Sciatic nerve (tissue), 2 donors: ENCODE data around the gene BAHD1. TPM values are rescaled to one million over a fixed set of nuclear protein-coding genes. Genes with fewer than 3 reads are reported as not detected.

Experiments
- ATAC-seq: fragments of 200-7000 bp; cut with Tn5 transposase; one replicate; pipeline ENCODE4 v1.9.1; 2020; ENCODE audit warnings: mild to moderate bottlenecking, moderate library complexity
- DNase-seq: peaks from one replicate; pipeline ENCODE4 v3.0.0-alpha.2; 2020; ENCODE audit warnings: low spot score
- intact Hi-C: fragments of 100-400 bp; cut with DNase I; formaldehyde crosslinking; loops from one replicate; pipeline ENCODE4 v1.14.2; 2022
- total RNA-seq: library from RNA; stranded (reverse); fragmentation: NEBNext Ultra II Directional; extraction: Animal tissue kit (Norgen Biotek cat#: 25700); gene quantifications from one replicate; pipeline ENCODE4 v1.2.1, GENCODE V29; 2021
- donor health status: DM: no; HTN: no; CAD: no.
- donor health status: DM: no; HTN: no; CAD: no.

The BAHD1 gene
- total RNA-seq, 1 donor from 2014 or later: 17.2 TPM

DNA sequence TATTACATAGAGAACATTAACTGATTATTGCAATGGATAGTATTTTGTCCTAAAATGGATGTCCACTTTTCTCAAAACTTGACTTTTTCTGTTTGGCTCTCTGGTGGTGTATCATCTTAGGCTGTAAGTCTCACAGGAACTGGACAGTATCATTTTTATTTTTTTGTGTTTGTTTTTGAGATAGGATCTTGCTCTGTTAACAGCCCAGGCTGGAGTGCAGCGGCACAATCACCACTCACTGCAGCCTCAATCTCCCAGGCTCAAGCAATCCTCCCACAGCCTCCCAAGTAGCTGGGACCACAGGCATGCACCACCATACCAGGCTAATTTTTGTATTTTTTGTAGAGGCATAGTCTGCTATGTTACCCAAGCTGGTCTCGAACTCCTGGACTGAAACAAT, 43.2 kb downstream of the BAHD1 start:
- intact Hi-C loops: no loop called here
- DNase-seq (no peak), ATAC-seq (no peak)

DNA sequence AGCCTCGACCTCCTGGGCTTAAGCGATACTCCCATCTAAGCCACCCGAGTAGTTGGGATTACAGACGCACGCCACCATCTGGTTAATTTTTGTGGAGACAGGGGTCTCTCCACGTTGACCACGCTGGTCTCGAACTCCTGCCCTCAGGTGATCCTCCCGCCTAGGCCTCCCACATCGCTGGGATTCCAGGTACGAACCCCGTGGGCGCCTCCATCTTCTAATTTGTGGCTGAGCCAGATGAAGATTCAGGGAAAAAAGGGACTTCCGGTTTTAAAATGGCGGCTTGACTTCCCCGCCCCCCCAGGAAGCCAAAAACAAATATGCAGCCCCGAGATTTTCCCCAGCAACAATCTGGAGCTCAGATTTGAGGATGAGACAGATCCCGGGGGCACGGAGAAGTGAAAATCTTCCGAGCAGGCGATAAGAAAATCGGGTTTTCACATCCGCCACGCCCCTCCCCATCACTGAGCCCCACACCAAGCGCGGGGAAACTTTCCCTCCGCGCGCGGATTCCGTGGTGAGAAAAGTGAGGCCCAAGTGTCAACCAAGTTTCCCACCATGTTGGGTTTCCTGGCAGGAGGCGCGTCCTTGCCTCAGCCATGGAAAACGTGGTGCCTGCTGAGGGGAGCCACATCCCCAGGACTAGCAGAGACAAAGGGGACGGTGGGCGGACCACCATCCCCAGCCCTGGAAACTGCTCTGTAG, 45.5 kb downstream of the BAHD1 start:
- DNase-seq: no peak
- intact Hi-C loops: no loop called here
- no peak for ATAC-seq

DNA sequence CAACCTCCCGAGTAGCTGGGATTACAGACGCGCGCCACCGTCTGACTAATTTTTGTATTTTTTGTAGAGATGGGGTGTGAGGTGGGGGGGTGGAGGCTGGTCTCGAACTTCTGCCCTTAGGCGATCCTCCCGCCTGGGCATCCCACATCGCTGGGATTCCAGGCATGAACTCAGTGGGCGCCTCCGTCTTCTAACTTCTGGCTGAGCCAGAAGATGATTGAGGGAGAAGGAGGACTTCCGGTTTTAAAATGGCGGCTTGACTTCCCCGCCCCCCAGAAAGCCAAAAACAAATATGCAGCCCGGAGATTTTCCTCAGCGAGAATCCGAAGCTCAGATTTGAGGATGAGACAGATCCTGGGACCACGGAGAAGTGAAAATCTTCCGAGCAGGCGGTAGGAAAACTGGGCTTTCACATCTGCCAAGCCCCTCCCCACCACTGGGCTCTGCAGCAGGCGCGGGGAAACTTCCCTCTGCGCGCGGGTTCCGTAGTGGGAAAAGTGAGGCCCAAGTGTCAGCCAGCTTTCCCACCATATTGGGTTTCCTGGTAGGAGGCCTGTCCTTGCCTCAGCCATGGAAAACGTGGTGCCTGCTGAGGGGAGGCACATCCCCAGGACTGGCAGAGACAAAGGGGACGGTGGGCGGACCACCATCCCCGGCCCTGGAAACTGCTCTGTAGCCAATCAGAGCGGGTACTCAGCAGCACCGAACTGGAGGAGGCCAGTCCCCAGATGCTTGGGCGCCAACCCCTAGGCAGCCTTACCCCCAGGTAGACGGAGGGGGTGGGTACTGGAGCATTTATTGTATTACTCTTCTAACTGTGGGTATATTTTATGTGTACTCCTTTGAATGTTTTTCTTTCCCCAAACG, 47.3 kb downstream of the BAHD1 start:
- intact Hi-C loops: no loop called here
- no peak for ATAC-seq
- DNase-seq: no peak

DNA sequence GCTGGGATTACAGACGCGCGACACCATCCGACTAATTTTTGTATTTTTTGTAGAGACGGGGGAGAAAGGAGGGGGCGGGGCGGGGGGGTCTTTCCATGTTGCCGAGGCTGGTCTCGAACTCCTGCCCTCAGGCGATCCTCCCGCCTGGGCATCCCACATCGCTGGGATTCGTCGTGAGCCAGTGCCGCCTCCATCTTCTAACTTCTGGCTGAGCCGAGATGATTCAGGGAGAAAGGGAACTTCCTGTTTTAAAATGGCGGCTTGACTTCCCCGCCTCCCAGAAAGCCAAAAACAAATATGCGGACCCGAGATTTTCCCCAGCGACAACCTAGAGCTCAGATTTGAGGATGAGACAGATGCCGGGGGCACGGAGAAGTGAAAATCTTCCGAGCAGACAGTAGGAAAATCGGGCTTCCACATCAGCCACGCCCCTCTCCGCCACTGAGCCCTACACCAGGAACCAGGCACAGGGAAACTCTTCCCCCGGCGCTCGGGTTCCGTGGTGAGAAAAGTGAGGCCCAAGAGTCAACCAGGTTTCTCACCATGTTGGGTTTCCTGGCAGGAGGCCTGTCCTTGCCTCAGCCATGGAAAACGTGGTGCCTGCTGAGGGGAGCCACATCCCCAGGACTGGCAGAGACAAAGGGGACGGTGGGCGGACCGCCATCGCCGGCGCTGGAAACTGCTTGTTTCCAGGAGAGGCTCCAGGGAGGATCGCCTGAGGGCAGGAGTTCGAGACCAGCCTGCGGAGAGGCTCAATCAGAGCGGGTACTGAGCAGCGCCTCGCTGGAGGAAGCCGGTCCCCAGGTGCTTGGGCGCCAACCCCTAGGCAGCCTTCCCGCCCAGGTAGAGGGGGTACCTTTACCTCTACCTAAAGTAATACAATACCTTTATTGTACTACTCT, 48.8 kb downstream of the BAHD1 start:
- intact Hi-C loops: no loop called here
- ATAC-seq (no peak), DNase-seq (no peak)

DNA sequence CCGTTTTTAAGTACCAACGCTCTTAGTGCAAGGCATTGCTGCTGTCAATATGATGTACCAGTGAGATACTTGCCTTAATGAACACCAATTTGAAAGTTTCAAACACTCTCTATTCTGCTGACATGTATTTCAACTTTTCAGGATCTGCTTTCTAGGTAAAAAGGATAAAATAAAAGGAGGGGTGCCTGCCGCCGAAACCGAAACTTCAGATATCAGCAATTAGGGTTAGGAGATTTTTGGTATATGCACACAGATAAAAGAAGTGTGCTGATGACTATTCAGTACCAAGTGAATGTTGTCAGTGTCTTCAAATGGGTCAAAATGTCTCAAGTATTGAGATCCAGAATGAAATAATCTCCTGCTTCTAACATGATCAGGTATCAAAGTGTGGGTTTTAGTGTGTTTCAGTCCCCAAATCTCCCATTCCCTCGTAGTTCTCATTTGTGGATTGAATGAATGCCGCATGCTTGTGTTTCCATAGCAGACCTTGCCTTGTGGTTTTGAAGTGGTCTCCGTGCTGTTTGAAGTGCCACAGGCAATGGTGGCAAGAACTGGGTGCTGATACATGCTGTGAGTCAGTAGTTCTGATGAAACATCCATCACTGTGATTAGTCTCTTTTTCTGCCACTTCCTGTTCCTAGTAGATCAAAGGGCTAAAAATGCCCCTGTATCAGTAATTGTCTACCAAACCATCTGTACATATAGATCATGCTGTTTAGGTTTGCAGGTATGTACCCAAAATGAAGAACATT, 52.5 kb downstream of the BAHD1 start:
- ATAC-seq (no peak), DNase-seq (no peak)

DNA sequence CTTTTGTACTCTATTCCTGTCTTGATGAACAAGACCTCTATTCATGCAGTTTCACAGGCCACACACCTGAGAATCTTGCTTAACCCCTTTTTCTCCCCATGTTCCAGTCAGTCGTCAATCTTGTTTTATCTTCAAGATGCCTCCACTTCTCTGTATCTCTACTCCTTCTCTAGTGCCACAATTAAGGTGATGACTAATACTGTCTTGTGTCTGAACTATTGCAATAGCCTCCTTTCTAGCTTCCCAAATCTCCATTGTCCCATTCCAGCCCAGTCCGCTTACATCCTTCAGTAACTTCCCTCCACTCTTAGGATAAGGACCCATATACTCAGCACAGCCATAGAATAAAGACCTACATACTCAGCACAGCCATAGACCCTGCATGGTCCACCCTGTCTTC, 54.8 kb downstream of the BAHD1 start:
- ATAC-seq: no peak
- intact Hi-C loops: no loop called here
- DNase-seq: no peak

More for the DNA sequence above, 52.5 kb downstream of the BAHD1 start:
- intact Hi-C loops: no loop called here

DNA sequence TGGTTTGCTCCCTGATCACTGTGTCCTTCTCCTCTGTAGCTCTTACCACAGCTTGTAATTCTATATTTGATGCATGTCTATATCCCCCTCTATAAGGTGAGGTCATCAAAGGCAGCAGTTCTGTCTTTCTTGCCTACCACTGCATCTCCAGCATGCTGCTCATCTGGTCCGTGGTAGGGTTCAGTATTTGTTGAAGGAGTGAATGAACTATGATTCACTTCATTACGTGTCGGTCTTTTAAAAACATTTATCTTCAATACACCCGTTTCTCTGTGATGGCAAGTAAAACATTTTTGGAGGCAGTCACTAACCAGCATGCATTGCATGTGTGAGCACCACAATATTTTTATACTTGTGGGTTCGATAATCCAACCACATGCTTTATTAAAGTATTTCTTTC, 57.7 kb downstream of the BAHD1 start:
- ATAC-seq: no peak
- intact Hi-C loops: no loop called here
- no peak for DNase-seq

DNA sequence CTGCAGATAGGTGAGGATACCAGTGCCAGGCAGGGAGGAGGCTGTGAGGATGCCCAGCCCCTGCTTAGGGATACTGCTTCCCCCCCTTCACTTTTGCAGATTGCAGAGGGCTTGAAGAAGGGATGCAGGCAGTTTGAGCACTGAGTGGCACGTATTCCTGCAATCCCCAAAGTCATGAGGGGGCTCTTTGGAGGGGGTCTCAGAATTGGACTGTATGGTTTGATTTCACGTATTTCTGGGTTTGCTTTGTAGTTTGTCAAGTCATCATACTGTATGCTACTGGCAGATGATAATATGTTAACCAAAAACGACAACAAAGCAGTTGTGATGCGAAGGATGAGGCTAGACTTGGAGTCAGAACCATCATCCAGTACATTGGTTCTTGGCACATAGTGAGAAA, 58.1 kb downstream of the BAHD1 start:
- DNase-seq (no peak), ATAC-seq (no peak)
- intact Hi-C loops: no loop called here

DNA sequence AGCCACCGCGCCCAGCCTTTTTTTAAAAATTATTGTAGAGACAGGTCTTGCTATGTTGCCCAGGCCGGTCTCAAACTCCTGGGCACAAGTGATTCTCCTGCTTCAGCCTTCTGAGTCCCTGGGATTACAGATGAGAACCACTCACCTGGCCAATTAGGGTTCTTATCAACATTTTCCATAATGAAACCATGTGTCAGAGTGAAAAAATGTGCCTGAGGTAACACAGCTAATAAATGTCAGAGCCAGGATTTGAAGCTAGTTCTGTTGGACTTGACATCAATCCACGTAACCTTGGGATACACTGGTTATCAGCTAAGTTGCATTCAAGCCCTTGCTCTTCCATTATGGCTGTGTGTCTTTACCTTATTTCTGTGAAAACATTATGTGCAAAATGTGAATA, 59.2 kb downstream of the BAHD1 start:
- intact Hi-C loops: no loop called here
- DNase-seq: no peak

DNA sequence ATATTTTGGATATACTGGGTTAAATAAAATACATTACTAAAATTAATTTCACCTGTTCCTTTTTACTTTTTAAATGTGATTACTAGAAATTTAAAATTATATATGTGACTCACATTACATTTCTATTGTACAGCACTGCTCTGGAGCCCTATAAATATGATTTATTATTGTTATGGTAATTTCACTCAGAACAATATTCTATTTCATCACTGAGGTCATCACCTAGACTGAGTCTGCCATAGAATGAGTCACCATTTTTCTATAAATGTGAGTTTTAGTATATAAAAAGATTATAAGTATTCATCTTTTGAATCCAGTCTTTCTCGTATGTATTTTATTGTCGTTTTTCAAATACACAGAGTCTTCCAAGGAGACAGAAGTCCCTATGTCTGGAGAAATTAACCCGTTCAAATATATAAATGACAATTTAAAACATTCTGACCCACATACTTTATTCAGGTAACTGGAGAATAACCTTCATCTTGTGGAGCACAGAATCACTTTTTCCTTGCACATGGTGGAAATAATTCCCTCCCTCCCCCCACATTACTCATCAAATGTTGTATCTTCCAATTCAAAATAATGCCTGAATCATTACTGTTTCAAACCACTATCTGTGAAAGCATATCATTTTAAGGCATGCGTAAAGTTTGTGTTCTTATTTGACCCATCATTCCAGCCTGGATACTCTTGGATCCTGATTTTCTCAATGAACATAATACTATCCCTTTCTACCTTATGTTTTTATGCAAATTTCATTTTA, 60.0 kb downstream of the BAHD1 start:
- no peak for ATAC-seq
- intact Hi-C loops: no loop called here
- no peak for DNase-seq

More for the DNA sequence above, 59.2 kb downstream of the BAHD1 start:
- no peak for ATAC-seq

DNA sequence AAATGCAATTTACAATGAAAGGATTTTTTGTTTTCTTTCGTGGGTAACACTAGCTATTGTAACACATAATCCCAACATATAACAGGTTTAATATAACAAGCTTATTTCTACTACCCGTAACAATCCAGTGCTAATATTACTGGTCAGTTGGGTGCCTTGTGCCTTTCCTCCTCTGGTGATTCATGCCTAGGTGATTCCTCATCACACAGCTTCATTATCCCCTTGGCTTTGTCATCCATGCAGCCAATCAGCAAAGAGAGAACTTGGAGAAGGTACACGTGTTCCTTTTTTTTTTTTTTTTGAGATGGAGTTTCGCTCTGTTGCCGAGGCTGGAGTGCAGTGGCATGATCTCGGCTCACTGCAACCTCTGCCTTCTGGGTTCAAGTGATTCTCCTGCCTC, 60.7 kb downstream of the BAHD1 start:
- ATAC-seq (no peak), DNase-seq (no peak)
- intact Hi-C loops: no loop called here

DNA sequence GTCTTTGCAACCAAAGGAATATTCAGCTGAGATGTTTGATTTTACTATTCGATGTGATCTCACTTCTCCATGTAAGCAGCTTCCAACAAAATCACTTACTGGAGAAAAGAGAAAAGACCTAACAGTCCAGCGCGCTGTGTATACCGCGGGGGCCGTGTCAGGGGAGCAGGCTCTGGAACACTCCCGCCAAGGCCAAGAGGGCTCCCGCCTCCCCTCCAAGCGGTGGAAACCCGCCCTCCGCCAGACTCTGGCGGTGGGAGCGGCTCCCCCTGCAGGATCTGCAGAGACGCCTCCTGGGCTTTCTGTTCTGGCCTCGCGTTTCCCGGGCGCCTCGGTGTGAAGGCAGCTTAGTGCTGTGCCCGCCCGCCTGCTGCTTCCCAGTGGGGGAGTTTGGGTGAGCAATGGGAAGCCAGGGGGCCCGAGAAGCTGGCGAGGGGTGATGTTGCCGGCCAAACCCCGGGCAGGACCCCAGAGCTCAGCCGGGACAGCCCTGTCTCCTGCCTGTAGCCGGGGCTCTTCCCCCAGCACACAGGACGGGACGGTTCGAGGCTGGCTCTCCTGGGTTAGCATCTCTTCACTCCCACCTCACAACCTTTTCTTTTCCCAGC, 66.3 kb downstream of the BAHD1 start:
- peak; percentile 92 for ATAC-seq
- peak; percentile 81 for DNase-seq
- intact Hi-C loops: no loop called here

DNA sequence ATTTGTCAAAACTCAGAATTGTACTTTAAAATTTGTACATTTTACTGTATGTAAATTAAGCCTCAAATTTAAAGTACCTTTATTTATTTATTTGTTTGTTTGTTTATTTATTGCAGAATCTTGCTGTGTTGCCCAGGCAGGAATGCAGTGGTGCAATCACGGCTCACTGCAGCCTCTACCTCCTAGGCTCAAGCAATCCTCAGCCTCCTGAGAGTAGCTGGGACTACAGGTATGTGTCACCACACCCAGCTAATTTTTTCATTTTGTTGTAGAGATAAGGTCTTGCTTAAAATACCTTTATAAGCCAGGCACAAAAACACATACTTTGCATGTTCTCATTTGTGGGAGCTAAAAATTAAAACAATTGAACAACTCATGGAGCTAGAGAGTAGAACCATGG, 67.5 kb downstream of the BAHD1 start:
- no peak for ATAC-seq

DNA sequence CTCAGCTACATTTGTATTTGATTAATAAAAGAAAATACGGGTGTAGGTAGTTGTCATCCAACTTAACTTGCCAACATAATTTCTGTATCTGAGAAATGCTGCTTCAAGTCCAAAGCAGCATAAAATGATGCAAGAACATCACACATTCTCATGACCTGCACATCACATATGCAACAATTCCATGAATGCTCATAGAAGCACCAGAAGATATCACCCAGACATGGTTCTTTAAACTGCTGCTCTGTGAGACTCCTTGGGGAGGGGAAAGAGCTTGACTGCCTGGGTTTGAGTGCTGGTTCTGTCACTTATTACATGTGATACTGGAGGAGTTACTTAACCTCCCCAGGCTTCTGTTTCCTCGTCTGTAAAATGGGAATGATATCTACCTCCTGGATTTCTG, 69.4 kb downstream of the BAHD1 start:
- no peak for ATAC-seq
- intact Hi-C loops: no loop called here
- DNase-seq: no peak

More for the DNA sequence above, 67.5 kb downstream of the BAHD1 start:
- DNase-seq: no peak
- intact Hi-C loops: no loop called here

DNA sequence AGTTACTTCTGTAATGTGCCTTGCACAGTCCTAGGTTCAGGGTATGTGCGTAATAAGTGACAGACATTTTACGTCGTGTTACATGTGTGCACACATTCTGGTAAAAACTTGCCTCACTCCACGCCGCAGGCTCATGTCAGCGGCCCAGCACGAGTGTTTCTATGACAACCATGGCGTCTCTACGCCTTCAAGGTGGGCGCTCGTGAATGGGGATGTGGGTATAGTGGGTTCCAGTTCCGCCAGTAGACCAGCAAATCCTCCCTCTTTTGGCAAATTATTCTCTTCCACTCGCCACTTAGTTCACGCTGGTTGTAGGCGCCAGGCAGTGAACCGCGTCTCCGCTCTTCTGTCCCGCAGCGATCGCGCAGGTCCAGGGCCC, 70.3 kb downstream of the BAHD1 start:
- DNase-seq (no peak), ATAC-seq (peak; percentile 3)
- intact Hi-C loops: no loop called here

DNA sequence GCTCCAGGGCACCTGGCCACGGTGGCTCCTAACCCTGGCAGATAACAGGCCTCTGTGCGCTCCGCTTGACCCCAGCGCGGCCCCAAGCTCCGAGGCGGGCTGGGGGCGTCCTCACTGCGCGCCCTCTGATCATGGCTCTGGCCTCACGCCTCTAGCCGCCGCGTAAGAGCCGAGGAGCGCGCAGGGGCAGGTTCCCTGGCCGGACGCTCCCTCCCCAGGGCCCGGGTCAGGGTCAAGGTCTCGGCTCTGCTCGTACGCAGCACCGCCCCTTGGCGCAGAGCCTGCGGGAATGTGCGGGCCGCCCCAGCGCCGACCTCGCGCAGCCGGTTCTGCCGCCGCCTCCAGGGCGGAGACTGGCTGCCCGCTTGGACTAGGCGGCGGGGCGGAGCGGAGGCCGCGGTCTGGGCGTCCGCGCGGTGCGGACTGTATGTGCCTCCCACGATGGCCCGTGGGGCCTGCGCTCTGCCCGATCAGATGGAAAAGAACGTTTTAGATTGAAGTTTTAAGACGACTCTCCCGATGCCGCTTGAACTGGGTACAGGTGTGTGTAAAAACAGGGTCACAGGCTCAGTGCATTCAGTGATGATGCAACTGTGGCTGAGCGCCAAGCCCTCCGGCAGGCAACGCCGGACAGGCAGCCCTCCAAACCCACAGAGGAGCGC, 70.8 kb downstream of the BAHD1 start:
- intact Hi-C loops: no loop called here
- ATAC-seq (peak; percentile 83), DNase-seq (peak; percentile 80)

DNA sequence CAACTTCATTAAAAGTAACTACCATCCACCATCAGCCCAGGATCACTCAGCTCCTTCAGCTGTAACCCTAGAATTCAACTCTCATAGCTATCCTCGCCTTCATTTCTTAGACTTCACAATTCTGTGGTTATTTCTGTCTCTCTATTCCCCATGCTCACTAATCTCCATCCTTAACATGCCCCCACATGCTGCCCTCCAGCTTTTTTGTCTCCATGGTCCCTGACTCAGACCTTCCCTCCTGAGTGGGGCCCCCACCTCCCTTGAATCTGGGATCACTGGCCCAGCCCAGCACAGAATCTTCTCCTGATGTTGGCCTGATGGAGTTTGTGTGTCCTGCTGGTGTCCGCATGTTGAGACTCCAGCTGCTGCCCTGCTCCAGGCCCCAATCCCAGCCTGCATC, 71.7 kb downstream of the BAHD1 start:
- intact Hi-C loops: no loop called here
- DNase-seq: no peak
- ATAC-seq: peak; percentile 29
